H1 (cell line): ENCODE results near the gene RCL1. TPM values are rescaled to one million over a fixed set of nuclear protein-coding genes. Genes with fewer than 3 reads are reported as not detected.

ENCODE experiments used
- CTCF ChIA-PET: fragments of 300-600 bp; sonication (Branson Sonifier 250); formaldehyde crosslinking; loops from one replicate; lab custom pipeline; 2021; ENCODE audit not compliant: partially characterized antibody; lab: Charles Lee
- POLR2A ChIA-PET: fragments of 300-600 bp; sonication (Branson Sonifier 250); formaldehyde crosslinking; loops from one replicate; lab custom pipeline; 2021; ENCODE audit warnings: inconsistent platforms; ENCODE audit not compliant: partially characterized antibody; lab: Charles Lee
- DNase-seq, 2 experiments: peaks; one replicate each; pipeline versions ENCODE4 v3.0.0 to v3.0.0-alpha.2; 2010 to 2022; ENCODE audit warnings: low spot score in 2 of 2, low read depth in 1 of 2, mixed read lengths in 1 of 2
- FAIRE-seq: peaks from 2 replicates; lab custom pipeline; 2011; peaks lifted over from hg19 to GRCh38; lab: Jason Lieb, UNC
- H2AFZ ChIP-seq: 2 replicates; pipeline ENCODE4 v1.8.1; 2012; ENCODE audit warnings: low read length, inconsistent platforms
- H2AK5ac ChIP-seq: 2 replicates; pipeline ENCODE4 v1.6.1; 2013; ENCODE audit warnings: low read depth, low read length
- H2BK120ac ChIP-seq: replicated peaks from 2 replicates; pipeline ENCODE3; 2013; ENCODE audit warnings: low read depth, low read length, inconsistent platforms
- H2BK12ac ChIP-seq: 2 replicates; pipeline ENCODE4 v1.6.1; 2013; ENCODE audit warnings: low read depth, low read length
- H2BK15ac ChIP-seq: 2 replicates; pipeline ENCODE4 v1.6.1; 2013; ENCODE audit warnings: low read length
- H2BK20ac ChIP-seq: 2 replicates; pipeline ENCODE4 v1.6.1; 2013; ENCODE audit warnings: low read length
- H2BK5ac ChIP-seq: 2 replicates; pipeline ENCODE4 v1.6.1; 2013; ENCODE audit warnings: low read depth, low read length
- H3K14ac ChIP-seq: 2 replicates; pipeline ENCODE4 v1.6.1; 2013; ENCODE audit warnings: inconsistent platforms; ENCODE audit not compliant: insufficient read length
- H3K18ac ChIP-seq: 2 replicates; pipeline ENCODE4 v1.6.1; 2013; ENCODE audit warnings: low read length; ENCODE audit errors: extremely low read depth
- H3K23ac ChIP-seq: 2 replicates; pipeline ENCODE4 v1.6.1; 2013; ENCODE audit warnings: inconsistent platforms; ENCODE audit not compliant: insufficient read length
- H3K23me2 ChIP-seq: 2 replicates; pipeline ENCODE4 v1.6.1; 2013; ENCODE audit warnings: low read depth, low read length
- H3K27ac ChIP-seq: 2 replicates; pipeline ENCODE4 v1.6.1; 2011; ENCODE audit warnings: low read depth, low read length, inconsistent platforms
- H3K27me3 ChIP-seq, 4 experiments: replicated peaks in 1 of 4; 1 replicate in 1 of 4; 2 replicates in 3 of 4; pipeline versions ENCODE4 v1.6.1 to v1.8.1; 2011 to 2013; ENCODE audit warnings: low read length in 3 of 4, mild to moderate bottlenecking in 3 of 4, inconsistent platforms in 2 of 4, mixed read lengths in 2 of 4, moderate library complexity in 1 of 4; ENCODE audit not compliant: control insufficient read depth in 3 of 4, insufficient read depth in 3 of 4; ENCODE audit errors: extremely low read depth in 1 of 4
- H3K36me3 ChIP-seq, 4 experiments: 2 replicates each; pipeline versions ENCODE4 v1.6.1 to v1.8.1; 2011 to 2013; ENCODE audit warnings: mild to moderate bottlenecking in 4 of 4, low read length in 3 of 4, moderate library complexity in 2 of 4, control low read depth in 1 of 4, inconsistent platforms in 1 of 4; ENCODE audit not compliant: insufficient read depth in 4 of 4, control insufficient read depth in 2 of 4
- H3K4ac ChIP-seq: replicated peaks from 2 replicates; pipeline ENCODE3; 2013; ENCODE audit warnings: low read length, low read depth, mixed read lengths, inconsistent platforms; ENCODE audit not compliant: insufficient read length
- H3K4me1 ChIP-seq, 4 experiments: replicated peaks in 1 of 4; 1 replicate in 1 of 4; 2 replicates in 3 of 4; pipeline versions ENCODE4 v1.6.1 to v1.8.1; 2011 to 2013; ENCODE audit warnings: low read length in 3 of 4, inconsistent platforms in 2 of 4, mixed read lengths in 1 of 4; ENCODE audit not compliant: insufficient read depth in 4 of 4, control insufficient read depth in 3 of 4
- H3K4me2 ChIP-seq, 2 experiments: 2 replicates each; pipeline versions ENCODE4 v1.6.1 to v1.8.1; 2011 to 2013; ENCODE audit warnings: low read depth in 2 of 2, low read length in 2 of 2, control low read depth in 1 of 2, inconsistent platforms in 1 of 2, mild to moderate bottlenecking in 1 of 2; ENCODE audit not compliant: insufficient read depth in 1 of 2
- H3K4me3 ChIP-seq, 4 experiments: fragments of 200-600, 300-600 bp in 1 of 4; sonication (generic), shearing (Covaris generic), sonication (Bioruptor Twin) in 1 of 4; 2 replicates each; pipeline versions ENCODE4 v1.5.1 to v1.8.1; 2011 to 2016; ENCODE audit warnings: low read length in 4 of 4, low read depth in 3 of 4, control low read depth in 2 of 4, inconsistent platforms in 2 of 4, mild to moderate bottlenecking in 2 of 4, mixed read lengths in 1 of 4, moderate library complexity in 1 of 4; ENCODE audit not compliant: insufficient read depth in 2 of 4; ENCODE audit errors: extremely low read depth in 1 of 4
- H3K56ac ChIP-seq: replicated peaks from 2 replicates; pipeline ENCODE3; 2013; ENCODE audit warnings: low read depth, mild to moderate bottlenecking, mixed read lengths, low read length, inconsistent platforms; ENCODE audit not compliant: insufficient read length
- H3K79me1 ChIP-seq: 2 replicates; pipeline ENCODE4 v1.6.1; 2013; ENCODE audit warnings: low read depth, low read length, control low read depth
- H3K79me2 ChIP-seq, 2 experiments: 2 replicates each; pipeline versions ENCODE4 v1.6.1 to v1.8.1; 2012 to 2013; ENCODE audit warnings: low read length in 2 of 2, mild to moderate bottlenecking in 2 of 2, inconsistent platforms in 1 of 2; ENCODE audit not compliant: insufficient read depth in 2 of 2, control insufficient read depth in 1 of 2
- H3K9ac ChIP-seq, 4 experiments: replicated peaks in 1 of 4; 1 replicate in 1 of 4; 2 replicates in 3 of 4; pipeline versions ENCODE4 v1.6.1 to v1.8.1; 2011 to 2013; ENCODE audit warnings: low read depth in 3 of 4, low read length in 3 of 4, control low read depth in 2 of 4, mild to moderate bottlenecking in 2 of 4, moderate library complexity in 2 of 4, inconsistent platforms in 1 of 4; ENCODE audit errors: extremely low read depth in 1 of 4
- H3K9me3 ChIP-seq, 2 experiments: 2 replicates each; pipeline versions ENCODE4 v1.6.1 to v1.8.1; 2012 to 2013; ENCODE audit warnings: mild to moderate bottlenecking in 2 of 2, moderate library complexity in 2 of 2, control low read depth in 1 of 2, inconsistent platforms in 1 of 2, low read depth in 1 of 2, low read length in 1 of 2, mixed read lengths in 1 of 2; ENCODE audit not compliant: insufficient read depth in 2 of 2
- H4K20me1 ChIP-seq, 2 experiments: replicated peaks in 1 of 2; 2 replicates each; pipeline versions ENCODE3 to v1.8.1; 2011 to 2013; ENCODE audit warnings: inconsistent platforms in 2 of 2, low read length in 2 of 2, mild to moderate bottlenecking in 1 of 2; ENCODE audit not compliant: insufficient read depth in 2 of 2, control insufficient read depth in 1 of 2
- H4K5ac ChIP-seq: 2 replicates; pipeline ENCODE4 v1.6.1; 2013; ENCODE audit warnings: low read length, low read depth, mixed read lengths, inconsistent platforms; ENCODE audit not compliant: insufficient read length
- H4K8ac ChIP-seq: 2 replicates; pipeline ENCODE4 v1.8.0; 2013; ENCODE audit warnings: mild to moderate bottlenecking, moderate library complexity, low read length, inconsistent platforms; ENCODE audit not compliant: insufficient read depth; ENCODE audit errors: extremely low read depth
- H4K91ac ChIP-seq: replicated peaks from 2 replicates; pipeline ENCODE3; 2013; ENCODE audit warnings: low read length, mixed read lengths, inconsistent platforms; ENCODE audit not compliant: insufficient read length
- JUN ChIP-seq: IDR thresholded peaks from 2 replicates; pipeline ENCODE4 v1.6.1; 2011; ENCODE audit warnings: low read depth, mild to moderate bottlenecking, improper control_type of control experiment, low read length
- POLR2AphosphoS5 ChIP-seq: IDR thresholded peaks from 2 replicates; pipeline ENCODE4 v1.6.1; 2011; ENCODE audit warnings: low read depth, low read length
- WGBS, 2 experiments: shearing (Covaris generic) in 1 of 2; methylation state at CpG; one replicate each; pipeline versions ENCODE4 v1.1.6 to v1.1.7; 2013 to 2015; ENCODE audit warnings: low lambda C conversion rate in 2 of 2, mixed read lengths in 2 of 2, inconsistent platforms in 1 of 2, low coverage in 1 of 2, missing lambda C conversion rate in 1 of 2; ENCODE audit not compliant: insufficient replicate concordance in 2 of 2, insufficient coverage in 1 of 2, insufficient read length in 1 of 2; ENCODE audit errors: extremely low coverage in 1 of 2, missing lambda C conversion rate in 1 of 2; 5-methylcytosine and 5-hydroxymethylcytosine counted together
- polyA plus RNA-seq, 7 experiments: library from polyadenylated mRNA; depleted of rRNA in 3 of 7; stranded (reverse) in 5 of 7; unstranded in 2 of 7; fragments of >200 nt in 5 of 7; fragments of 200-250 nt in 2 of 7; gene quantifications; 1 replicate in 5 of 7; 2 replicates in 1 of 7; 4 replicates in 1 of 7; pipeline versions ENCODE4 v1.2.1 to v1.2.3, GENCODE V29; 2011 to 2013; ENCODE audit warnings: missing spikeins in 2 of 7, mixed read lengths in 2 of 7
- total RNA-seq: library from RNA; stranded (reverse); fragmentation: NEBNext Ultra II Directional; extraction: Animal tissue kit (Norgen Biotek cat#: 25700); gene quantifications from 2 replicates; pipeline ENCODE4 v1.2.1, GENCODE V29; 2021

Gene RCL1
- total and polyA plus RNA-seq, 2 of the 8 experiments (the other 6 are each of a cell fraction or from before 2014, with no cell fraction given) = 21.0 to 29.5 TPM

DNA sequence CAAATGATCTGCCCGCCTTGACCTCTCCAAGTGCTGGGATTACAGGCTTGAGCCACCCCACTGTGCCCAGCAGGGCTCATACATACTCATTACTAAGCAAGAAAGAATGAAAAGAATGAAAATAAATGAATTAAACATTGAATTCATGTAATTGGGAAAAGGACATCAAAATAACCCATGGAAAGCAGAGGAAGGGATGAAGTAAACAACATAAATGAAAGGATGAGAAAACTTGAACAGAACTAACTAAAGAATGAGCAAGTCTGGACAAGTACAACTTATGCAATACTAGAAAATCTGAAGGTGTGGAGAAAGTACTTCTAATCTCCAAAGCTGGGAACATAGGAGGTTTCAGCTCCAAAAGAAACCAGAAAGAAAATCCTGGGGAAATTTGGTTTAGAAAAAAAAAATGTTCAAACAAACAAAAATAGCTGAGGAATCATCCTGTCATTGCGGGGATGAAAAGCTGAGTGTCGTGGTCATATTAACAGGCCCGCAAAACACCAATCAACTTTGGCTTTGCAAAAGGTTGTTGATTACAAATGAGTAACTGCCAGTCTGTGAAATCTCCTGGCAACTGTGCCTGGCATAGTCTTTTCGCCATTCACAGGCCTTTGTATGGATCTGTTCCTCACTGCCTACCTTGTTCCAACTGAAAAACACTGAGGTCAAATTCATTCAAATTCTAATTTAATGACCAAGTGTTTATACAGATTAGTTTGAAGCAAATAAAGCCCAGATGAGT, 49.4 kb upstream of the RCL1 start:
- H2AK5ac ChIP-seq = no peak overlapping the region
- no peak overlapping the region for H3K56ac ChIP-seq
- no peak overlapping the region for H2BK20ac ChIP-seq
- H3K27ac ChIP-seq = no peak overlapping the region
- TF ChIP-seq JUN (0 out of 2 replicates have a peak, but pooled peaks have one; percentile 36), POLR2AphosphoS5 (no peak)
- FAIRE-seq (no peak), DNase-seq (no peak)
- H3K18ac ChIP-seq = no peak overlapping the region
- no peak overlapping the region for H4K8ac ChIP-seq
- H3K4me1 ChIP-seq = peaks cover 0 to 3% (median 0%) of the 10 kb centered on the region in 4 experiments; a peak in 4 of 7 replicates
- no peak overlapping the region for H3K4me3 ChIP-seq
- no peaks in the 10 kb centered on the region for H3K27me3 ChIP-seq
- peak overlapping the region in 1 of 2 experiments; percentile 69; a peak in 1 of 4 replicates for H3K4me2 ChIP-seq
- H2AFZ ChIP-seq = no peak overlapping the region
- H3K14ac ChIP-seq = no peak overlapping the region
- H3K9me3 ChIP-seq = no peaks in the 10 kb centered on the region
- H3K4ac ChIP-seq = no peak overlapping the region
- no peaks in the 10 kb centered on the region for H3K36me3 ChIP-seq
- no peak overlapping the region for H3K9ac ChIP-seq
- WGBS, 2 experiments = 59% methylated on average over 5 of the region's 5 CpGs; no CpG with 5 or more reads in 1 of the 2 experiments
- peaks cover 0 to 1% of the 10 kb centered on the region in 2 experiments for H4K20me1 ChIP-seq
- CTCF ChIA-PET = interaction anchor here (1.1 to 2.0 kb wide), 4 partner anchors 10 to 239 kb away, joined by 3 to 13 read pairs (median 5); no protein-coding TSS in a partner anchor
- no peak overlapping the region for H4K5ac ChIP-seq
- H2BK12ac ChIP-seq = no peak overlapping the region
- no peak overlapping the region for H2BK120ac ChIP-seq
- H4K91ac ChIP-seq = no peak overlapping the region
- no peak overlapping the region for H2BK15ac ChIP-seq
- no peak overlapping the region for H2BK5ac ChIP-seq
- peaks cover 0 to 12% of the 10 kb centered on the region in 2 experiments; a peak in 2 of 4 replicates for H3K79me2 ChIP-seq
- no peak overlapping the region for H3K23ac ChIP-seq
- no peaks in the 10 kb centered on the region; the same call in 1 of the 2 replicates for H3K79me1 ChIP-seq
- peaks cover 8% of the 10 kb centered on the region; the same call in 1 of the 2 replicates for H3K23me2 ChIP-seq
- POLR2A ChIA-PET = interaction anchor here (1.5 kb wide), 1 partner anchor 8 kb away, joined by 3 read pairs; no protein-coding TSS in a partner anchor
